DMS79 treated with DMSO at 0.1 percent for 48 hours (cell line): Measurements from ENCODE around the gene VPS54.

ENCODE experiments used
- DNase-seq: peaks from one replicate; lab custom pipeline; 2025; lab: John Stamatoyannopoulos, UW

The VPS54 gene, protein sequence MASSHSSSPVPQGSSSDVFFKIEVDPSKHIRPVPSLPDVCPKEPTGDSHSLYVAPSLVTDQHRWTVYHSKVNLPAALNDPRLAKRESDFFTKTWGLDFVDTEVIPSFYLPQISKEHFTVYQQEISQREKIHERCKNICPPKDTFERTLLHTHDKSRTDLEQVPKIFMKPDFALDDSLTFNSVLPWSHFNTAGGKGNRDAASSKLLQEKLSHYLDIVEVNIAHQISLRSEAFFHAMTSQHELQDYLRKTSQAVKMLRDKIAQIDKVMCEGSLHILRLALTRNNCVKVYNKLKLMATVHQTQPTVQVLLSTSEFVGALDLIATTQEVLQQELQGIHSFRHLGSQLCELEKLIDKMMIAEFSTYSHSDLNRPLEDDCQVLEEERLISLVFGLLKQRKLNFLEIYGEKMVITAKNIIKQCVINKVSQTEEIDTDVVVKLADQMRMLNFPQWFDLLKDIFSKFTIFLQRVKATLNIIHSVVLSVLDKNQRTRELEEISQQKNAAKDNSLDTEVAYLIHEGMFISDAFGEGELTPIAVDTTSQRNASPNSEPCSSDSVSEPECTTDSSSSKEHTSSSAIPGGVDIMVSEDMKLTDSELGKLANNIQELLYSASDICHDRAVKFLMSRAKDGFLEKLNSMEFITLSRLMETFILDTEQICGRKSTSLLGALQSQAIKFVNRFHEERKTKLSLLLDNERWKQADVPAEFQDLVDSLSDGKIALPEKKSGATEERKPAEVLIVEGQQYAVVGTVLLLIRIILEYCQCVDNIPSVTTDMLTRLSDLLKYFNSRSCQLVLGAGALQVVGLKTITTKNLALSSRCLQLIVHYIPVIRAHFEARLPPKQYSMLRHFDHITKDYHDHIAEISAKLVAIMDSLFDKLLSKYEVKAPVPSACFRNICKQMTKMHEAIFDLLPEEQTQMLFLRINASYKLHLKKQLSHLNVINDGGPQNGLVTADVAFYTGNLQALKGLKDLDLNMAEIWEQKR

GRCh38 chr2:64019083-64019974 lies at the start of gene VPS54:
Gene VPS54, minus strand, starts transcription at chr2:64019428. Its CDS starts 35,429 bp downstream, at chr2:63983999.
- peak; percentile 35 for DNase-seq

DNA sequence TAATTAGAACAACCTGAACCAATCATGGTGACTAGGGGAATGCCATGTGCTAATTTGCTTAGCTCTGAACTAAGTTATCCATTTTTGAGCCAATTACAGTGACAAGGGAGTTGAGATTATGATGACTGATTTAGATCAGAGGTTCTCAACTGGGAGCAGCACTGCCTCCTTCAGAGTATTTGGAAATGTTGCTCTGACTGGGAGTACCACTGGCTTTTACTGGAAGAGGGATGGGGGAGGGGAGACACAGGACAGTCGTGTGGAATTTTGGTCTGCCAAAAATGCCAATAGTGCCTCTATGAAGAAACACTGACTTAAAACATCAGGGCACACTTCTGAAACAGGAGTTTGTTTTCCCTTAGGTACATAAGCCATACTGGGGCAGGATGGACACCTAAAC lies 48.1 kb upstream of the VPS54 start:
- DNase-seq = no peak

GRCh38 chr2:64065516-64065915 lies 46.3 kb upstream of the VPS54 start:
- DNase-seq = no peak

- DNase-seq = no peak
Observed at GRCh38 chr2:64063924-64064331, 44.7 kb upstream of the VPS54 start.

- DNase-seq = no peak
Observed at GRCh38 chr2:64063454-64063853, 44.2 kb upstream of the VPS54 start.

DNA sequence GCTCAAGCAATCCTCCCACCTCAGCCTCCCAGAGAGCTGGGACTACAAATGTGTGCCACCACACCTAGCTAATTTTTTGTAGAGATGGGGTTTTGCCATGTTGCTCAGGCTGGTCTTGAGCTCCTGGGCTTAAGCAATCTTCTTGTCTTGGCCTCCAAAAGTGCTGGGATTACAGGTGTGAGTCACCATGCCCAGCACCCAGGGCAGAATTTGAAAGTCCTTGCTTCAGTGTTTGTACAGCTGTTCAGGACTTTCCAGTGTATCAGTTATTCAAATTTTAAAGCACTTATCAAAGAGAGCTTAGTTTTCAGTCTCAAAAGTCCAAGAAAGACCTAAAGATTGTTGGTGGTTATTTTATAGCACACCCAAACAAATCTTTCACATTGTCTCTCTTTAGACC lies 43.6 kb upstream of the VPS54 start:
- peak; percentile 44 for DNase-seq

GRCh38 chr2:64059270-64059669 lies 40.0 kb upstream of the VPS54 start:
- no peak for DNase-seq

DNA sequence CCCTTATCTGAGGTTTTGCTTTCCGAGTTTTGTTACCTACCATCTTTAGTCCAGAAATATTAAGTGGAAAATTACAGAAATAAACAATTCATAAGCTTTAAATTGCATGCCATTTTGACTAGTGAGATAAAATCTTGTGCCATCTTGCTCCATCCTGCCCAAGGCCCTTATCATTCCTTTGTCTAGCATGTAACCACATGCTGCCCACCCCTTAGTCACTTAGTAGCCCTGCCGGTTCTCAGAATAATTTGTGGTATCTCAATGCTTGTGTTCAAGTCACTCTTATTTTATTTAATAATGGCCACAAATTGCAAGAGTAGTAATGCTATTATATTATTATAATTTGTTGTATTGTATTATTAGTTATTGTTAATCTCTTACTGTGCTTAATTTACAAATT lies 36.8 kb upstream of the VPS54 start:
- no peak for DNase-seq

- DNase-seq = peak; percentile 79
Observed at GRCh38 chr2:64054161-64054915, 35.1 kb upstream of the VPS54 start.

DNA sequence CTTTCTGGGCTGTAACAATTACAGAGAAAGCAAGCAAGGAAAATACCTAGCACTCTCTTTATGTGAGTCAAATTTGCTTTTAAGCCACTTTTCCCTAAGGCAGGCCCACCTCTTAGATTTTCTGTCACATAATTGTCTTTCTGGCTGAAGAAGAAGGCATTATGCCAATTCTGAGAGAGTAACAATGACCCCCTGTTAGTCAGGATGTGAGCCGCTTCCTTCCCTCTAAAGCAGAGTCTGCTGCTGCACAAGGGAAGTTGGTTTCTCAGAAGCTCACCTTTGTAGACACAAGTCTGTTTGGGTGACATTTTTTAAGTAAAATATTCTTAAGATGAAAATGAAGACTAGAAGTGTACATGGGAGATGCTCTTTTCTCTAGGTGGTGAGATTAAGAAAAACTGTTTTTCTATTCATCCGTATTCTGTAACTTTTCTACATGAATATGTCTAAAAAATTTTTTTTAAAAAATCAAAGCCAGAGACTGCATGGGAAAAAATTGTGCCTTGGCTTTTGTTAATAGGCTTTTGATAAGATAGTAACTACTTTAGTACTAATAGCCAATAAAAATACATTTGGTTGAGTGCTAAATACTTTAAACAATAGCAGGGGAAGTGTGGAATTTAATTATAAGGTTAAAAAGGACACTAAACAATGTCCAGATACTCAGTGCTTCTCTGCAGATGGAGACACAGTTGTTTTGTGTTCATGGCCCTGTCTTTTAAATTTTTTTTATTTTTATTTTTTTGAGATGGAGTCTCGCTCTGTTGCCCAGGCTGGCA lies 33.4 kb upstream of the VPS54 start:
- DNase-seq = no peak

- DNase-seq = peak; percentile 91
Observed at GRCh38 chr2:64049633-64050220, 30.5 kb upstream of the VPS54 start.

DNA sequence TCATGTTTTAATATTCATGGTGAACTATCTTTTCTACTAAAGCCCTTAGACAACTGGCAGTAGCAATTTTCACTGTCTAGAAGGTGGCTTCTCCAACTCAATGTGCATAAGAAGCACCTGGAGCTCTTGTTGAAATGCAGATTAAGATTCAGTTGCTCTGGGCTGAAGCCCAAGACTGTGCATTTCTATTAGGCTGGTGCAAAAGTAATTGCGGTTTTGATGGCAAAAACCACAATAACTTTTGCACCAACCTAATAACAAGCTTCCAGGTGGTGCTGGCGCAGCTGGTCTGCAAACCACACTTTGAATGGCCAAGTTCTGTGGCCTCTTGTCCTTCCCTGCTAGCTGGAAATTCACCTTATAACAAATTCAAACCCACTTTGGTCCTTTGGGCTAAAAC lies 26.7 kb upstream of the VPS54 start:
- no peak for DNase-seq

DNA sequence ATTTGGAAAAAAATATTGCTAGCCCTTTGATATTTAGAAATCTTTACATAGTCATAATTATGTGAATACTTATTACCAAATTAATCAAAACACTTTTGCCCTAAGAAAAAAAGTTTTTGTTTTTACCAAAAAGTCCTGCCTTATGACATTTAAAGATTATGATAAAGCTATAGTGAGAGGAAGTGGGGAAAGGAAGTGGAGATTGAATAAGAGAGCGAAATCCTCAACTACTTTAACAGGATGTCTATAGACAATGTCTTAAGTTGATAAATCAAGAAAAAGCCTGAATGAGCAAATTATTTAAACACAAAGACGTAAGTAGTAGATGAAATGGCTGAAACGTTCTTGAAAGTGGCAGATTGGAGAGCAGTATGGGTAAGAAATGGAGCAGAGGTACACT lies 20.9 kb upstream of the VPS54 start:
- DNase-seq = no peak

DNA sequence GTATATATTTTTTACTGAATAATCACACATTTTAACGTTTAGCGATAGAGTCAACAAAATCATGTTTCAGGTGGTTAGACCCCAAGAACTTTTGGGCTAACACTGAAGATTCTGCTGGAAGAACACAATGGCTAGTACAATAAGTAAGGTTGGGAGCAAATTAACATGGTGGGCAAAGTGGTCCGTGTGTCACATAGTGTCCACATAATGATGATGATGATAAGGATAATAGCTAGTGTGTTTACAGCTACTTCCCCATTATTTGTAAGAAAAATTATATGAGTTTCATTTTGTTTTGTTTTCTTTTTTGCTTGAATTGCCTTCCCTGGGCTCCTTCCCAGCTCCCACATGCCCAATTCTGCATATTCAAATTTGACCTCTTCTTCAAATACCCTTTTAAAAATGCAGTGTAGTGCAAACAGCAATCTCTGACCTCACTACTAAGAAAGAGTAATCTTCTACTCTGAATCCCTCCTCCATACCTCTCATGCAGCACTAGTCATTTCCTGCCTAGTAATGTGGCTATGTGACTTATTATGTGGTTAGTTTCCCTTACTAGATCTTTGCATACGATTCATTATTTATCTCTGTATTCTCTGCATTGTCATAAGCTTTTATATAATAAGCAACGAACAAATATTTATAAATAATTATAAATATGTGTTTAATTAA lies 16.9 kb upstream of the VPS54 start:
- DNase-seq = no peak

DNA sequence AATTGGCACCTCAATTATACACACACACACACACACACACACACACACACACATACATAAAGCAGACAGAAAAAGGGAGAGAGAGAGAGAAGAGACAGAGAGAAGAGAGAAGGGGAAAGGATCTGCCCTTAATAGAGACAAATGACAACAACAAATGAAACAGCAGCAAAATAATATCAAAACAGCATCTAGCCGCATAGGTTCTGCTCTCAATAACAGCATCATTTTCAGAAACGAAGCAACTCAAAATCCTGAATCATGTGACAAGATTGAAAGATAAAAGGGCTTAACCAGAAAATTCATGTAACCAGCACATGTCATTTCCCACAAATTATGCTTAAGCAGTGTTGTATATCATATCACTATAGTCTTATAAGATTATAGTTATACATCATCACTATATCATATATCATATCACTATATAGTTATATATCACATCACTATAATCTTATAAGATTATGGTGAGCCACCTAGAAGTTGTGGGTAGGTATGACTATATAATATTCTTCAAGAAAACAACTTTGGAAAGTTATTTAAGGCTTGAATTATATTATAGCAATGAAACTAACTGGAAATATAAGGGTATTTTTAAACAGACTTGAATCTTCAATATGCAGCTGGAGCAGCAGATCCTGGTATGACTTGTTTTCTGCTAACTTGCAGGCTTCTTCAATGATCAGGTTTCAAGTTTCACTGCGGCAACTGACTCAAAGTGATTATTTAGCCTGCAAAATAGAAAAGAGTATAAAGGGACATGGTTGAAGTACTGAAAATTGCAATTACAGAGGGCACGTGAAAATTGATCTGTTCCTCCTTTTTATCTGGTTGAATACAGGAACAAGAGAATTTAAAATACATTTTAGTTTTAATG lies 16.1 kb upstream of the VPS54 start:
- DNase-seq = peak; percentile 22

- peak; percentile 49 for DNase-seq
Observed at GRCh38 chr2:64029116-64029665, 10.0 kb upstream of the VPS54 start.

DNA sequence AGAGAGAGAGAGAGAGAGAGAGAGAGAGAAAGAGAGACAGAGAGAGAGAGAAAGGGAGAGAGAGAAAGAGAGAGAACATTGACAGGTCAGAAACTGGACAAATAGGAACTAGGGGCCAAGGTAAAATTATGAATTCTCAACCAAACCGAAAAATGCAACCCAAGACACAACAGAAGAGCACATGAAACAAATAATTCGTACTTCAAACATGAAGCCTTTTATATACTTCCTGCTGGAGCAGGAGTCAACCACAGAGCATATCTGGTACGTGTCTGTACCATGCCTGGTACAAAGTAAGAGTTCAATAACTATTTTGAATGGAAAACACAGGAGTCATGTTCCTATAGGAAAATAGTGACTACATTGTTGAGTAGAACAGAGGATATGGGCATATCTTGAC lies 6.5 kb upstream of the VPS54 start:
- no peak for DNase-seq
